Right cardiac atrium (tissue), 5 donors: ENCODE measurements around the gene GULP1. TPM values are rescaled to one million over a fixed set of nuclear protein-coding genes. Genes with fewer than 3 reads are reported as not detected.

Source experiments
- ATAC-seq, 2 donors: fragments of 200-7000 bp; cut with Tn5 transposase; one replicate each; pipeline versions ENCODE4 v1.8.0 to v1.9.1; 2020; ENCODE audit warnings: moderate library complexity in 2 of 2, mild to moderate bottlenecking in 1 of 2
- DNase-seq, 3 donors: peaks; one replicate each; pipeline ENCODE4 v3.0.0-alpha.2; 2020
- H3K27ac ChIP-seq: one replicate; pipeline ENCODE4 v1.5.1; 2013; ENCODE audit warnings: mild to moderate bottlenecking, low read length, control low read depth, moderate library complexity
- H3K27me3 ChIP-seq: one replicate; pipeline ENCODE4 v1.6.1; 2013; ENCODE audit not compliant: control insufficient read depth, insufficient read depth
- H3K4me1 ChIP-seq: one replicate; pipeline ENCODE4 v1.6.1; 2013; ENCODE audit warnings: low read length; ENCODE audit not compliant: control insufficient read depth, insufficient read depth
- H3K4me3 ChIP-seq: one replicate; pipeline ENCODE4 v1.5.1; 2013; ENCODE audit warnings: low read length, control low read depth
- H3K9me3 ChIP-seq: one replicate; pipeline ENCODE4 v1.6.1; 2013; ENCODE audit warnings: low read length; ENCODE audit not compliant: control insufficient read depth
- WGBS: extraction: QIAGEN DNeasy Blood & Tissue Kit; methylation state at CpG from one replicate; pipeline ENCODE4 v1.1.7; 2013; 5-methylcytosine and 5-hydroxymethylcytosine counted together
- intact Hi-C, 4 donors: fragments of 100-400 bp; cut with DNase I; formaldehyde crosslinking; loops; one replicate each; pipeline versions ENCODE4 v1.11.0 to v1.14.0; 2022 to 2023
- polyA plus RNA-seq: library from polyadenylated mRNA; stranded (reverse); fragments of 200-250 nt; gene quantifications from one replicate; pipeline ENCODE4 v1.2.3, GENCODE V29; 2013
- total RNA-seq, 4 donors: library from RNA; stranded (reverse); fragmentation: NEBNext Ultra II Directional; extraction: Animal tissue kit (Norgen Biotek cat#: 25700); gene quantifications; one replicate each; pipeline ENCODE4 v1.2.1, GENCODE V29; 2021
- donor health status: healthy with polysubstance abuse.
- donor health status: DM: no; HTN: yes; CAD: no.
- donor health status: DM: no; HTN: no; CAD: no.
- donor health status: DM: no; HTN: yes; CAD: no; lungs with severe emphysema.
- donor health status: DM: yes; HTN: yes; CAD: no.

GULP1 gene
- total and polyA plus RNA-seq, 5 donors: 3.5 to 14.4 (median 11.0) TPM

- Histone ChIP-seq H3K4me3 (no peak overlapping the region), H3K27me3 (no peaks in the 10 kb centered on the region), H3K4me1 (no peaks in the 10 kb centered on the region), H3K27ac (no peak overlapping the region), H3K9me3 (no peaks in the 10 kb centered on the region)
- 93% methylated on average over 1 of the region's 1 CpG for WGBS
- no peak for DNase-seq
- intact Hi-C loops: no loop called here
- no peak for ATAC-seq
Measured at GRCh38 chr2:188406414-188406813, 114.7 kb downstream of the GULP1 start.

- no peaks in the 10 kb centered on the region for H3K27me3 ChIP-seq
- intact Hi-C loops: no loop called here
- no peak for ATAC-seq
- H3K4me1 ChIP-seq: no peaks in the 10 kb centered on the region
- no peak overlapping the region for H3K27ac ChIP-seq
- no peaks in the 10 kb centered on the region for H3K9me3 ChIP-seq
- no peak overlapping the region for H3K4me3 ChIP-seq
- no peak for DNase-seq
- 91% methylated on average over 5 of the region's 5 CpGs for WGBS
Measured at GRCh38 chr2:188410504-188411235, 119.0 kb downstream of the GULP1 start.

- no peaks in the 10 kb centered on the region for H3K9me3 ChIP-seq
Measured at GRCh38 chr2:188412190-188412589, 120.5 kb downstream of the GULP1 start.

GRCh38 chr2:188414411-188414810 lies 122.7 kb downstream of the GULP1 start:
- no peak for ATAC-seq
- WGBS: 45% methylated on average over 2 of the region's 2 CpGs
- no peaks in the 10 kb centered on the region for H3K27me3 ChIP-seq

More at GRCh38 chr2:188412190-188412589, 120.5 kb downstream of the GULP1 start:
- ATAC-seq (no peak), DNase-seq (no peak)
- intact Hi-C loops: no loop called here
- no peak overlapping the region for H3K27ac ChIP-seq
- no peak overlapping the region for H3K4me3 ChIP-seq
- H3K27me3 ChIP-seq: no peaks in the 10 kb centered on the region
- no peaks in the 10 kb centered on the region for H3K4me1 ChIP-seq
- WGBS: 92% methylated on average over 6 of the region's 6 CpGs

GRCh38 chr2:188414869-188415753 lies 123.4 kb downstream of the GULP1 start:
- WGBS: 100% methylated on average over 1 of the region's 1 CpG
- intact Hi-C loops: no loop called here
- ATAC-seq: no peak

More at GRCh38 chr2:188414411-188414810, 122.7 kb downstream of the GULP1 start:
- H3K4me3 ChIP-seq: no peak overlapping the region
- H3K27ac ChIP-seq: no peak overlapping the region
- intact Hi-C loops: no loop called here
- no peak for DNase-seq
- no peaks in the 10 kb centered on the region for H3K9me3 ChIP-seq
- no peaks in the 10 kb centered on the region for H3K4me1 ChIP-seq

GRCh38 chr2:188415754-188416083 lies 124.0 kb downstream of the GULP1 start:
- no peak for DNase-seq
- no peak overlapping the region for H3K4me3 ChIP-seq

More at GRCh38 chr2:188414869-188415753, 123.4 kb downstream of the GULP1 start:
- no peak for DNase-seq
- Histone ChIP-seq H3K4me3 (no peak overlapping the region), H3K4me1 (no peaks in the 10 kb centered on the region), H3K27ac (no peak overlapping the region), H3K27me3 (no peaks in the 10 kb centered on the region), H3K9me3 (no peaks in the 10 kb centered on the region)

GRCh38 chr2:188416367-188416766 lies 124.7 kb downstream of the GULP1 start:
- H3K27ac ChIP-seq: no peak overlapping the region
- no peak for DNase-seq
- no peak overlapping the region for H3K4me3 ChIP-seq
- H3K4me1 ChIP-seq: no peaks in the 10 kb centered on the region
- H3K27me3 ChIP-seq: no peaks in the 10 kb centered on the region
- ATAC-seq: no peak
- no peaks in the 10 kb centered on the region for H3K9me3 ChIP-seq
- intact Hi-C loops: no loop called here

More at GRCh38 chr2:188415754-188416083, 124.0 kb downstream of the GULP1 start:
- no peaks in the 10 kb centered on the region for H3K4me1 ChIP-seq
- intact Hi-C loops: no loop called here
- H3K9me3 ChIP-seq: no peaks in the 10 kb centered on the region
- H3K27ac ChIP-seq: no peak overlapping the region
- no peak for ATAC-seq
- WGBS: 85% methylated on average over 1 of the region's 1 CpG
- no peaks in the 10 kb centered on the region for H3K27me3 ChIP-seq

- Histone ChIP-seq H3K4me3 (no peak overlapping the region), H3K9me3 (no peaks in the 10 kb centered on the region), H3K27me3 (no peaks in the 10 kb centered on the region), H3K4me1 (no peaks in the 10 kb centered on the region), H3K27ac (no peak overlapping the region)
- WGBS: 74% methylated on average over 1 of the region's 1 CpG
- ATAC-seq (no peak), DNase-seq (no peak)
- intact Hi-C loops: no loop called here
Measured at GRCh38 chr2:188422726-188423125, 131.1 kb downstream of the GULP1 start.

GRCh38 chr2:188425266-188425665 lies 133.6 kb downstream of the GULP1 start:
- H3K27ac ChIP-seq: no peak overlapping the region
- 80% methylated on average over 2 of the region's 2 CpGs for WGBS
- ATAC-seq (no peak), DNase-seq (no peak)
- H3K9me3 ChIP-seq: no peaks in the 10 kb centered on the region
- H3K4me1 ChIP-seq: no peaks in the 10 kb centered on the region
- H3K4me3 ChIP-seq: no peak overlapping the region
- intact Hi-C loops: no loop called here
- H3K27me3 ChIP-seq: no peaks in the 10 kb centered on the region

GRCh38 chr2:188426121-188426520 lies 134.4 kb downstream of the GULP1 start:
- ATAC-seq: no peak
- intact Hi-C loops: no loop called here
- WGBS: 35% methylated on average over 2 of the region's 2 CpGs

GRCh38 chr2:188430705-188431104 lies 139.0 kb downstream of the GULP1 start:
- no peaks in the 10 kb centered on the region for H3K9me3 ChIP-seq
- DNase-seq (no peak), ATAC-seq (no peak)
- no peaks in the 10 kb centered on the region for H3K4me1 ChIP-seq
- intact Hi-C loops: no loop called here
- no peak overlapping the region for H3K27ac ChIP-seq
- 91% methylated on average over 1 of the region's 1 CpG for WGBS
- H3K4me3 ChIP-seq: no peak overlapping the region
- H3K27me3 ChIP-seq: no peaks in the 10 kb centered on the region

More at GRCh38 chr2:188426121-188426520, 134.4 kb downstream of the GULP1 start:
- DNase-seq: no peak
- H3K4me1 ChIP-seq: no peaks in the 10 kb centered on the region
- no peak overlapping the region for H3K27ac ChIP-seq
- H3K4me3 ChIP-seq: no peak overlapping the region
- no peaks in the 10 kb centered on the region for H3K9me3 ChIP-seq
- H3K27me3 ChIP-seq: no peaks in the 10 kb centered on the region
